GM21447 (cell line): ENCODE measurements around the gene ZNF689.
A peak's percentile ranks its signal among the peaks of the same experiment; 100 is the strongest.
"Not testable (repeated sequence)": the region's sequence is repeated elsewhere in the genome, so short reads cannot be mapped to it uniquely, and the experiment has no call there.

Source experiments
- ATAC-seq: cut with Tn5 transposase; IDR thresholded peaks from one replicate; pipeline ENCODE4 v1.9.1; 2021; ENCODE audit not compliant: unreplicated experiment

ZNF689 gene

GRCh38 chr16:30637139-30637538 lies 26.9 kb upstream of the ZNF689 start:
- not testable (repeated sequence) for ATAC-seq

- ATAC-seq, result no peak
These were observed 26.4 kb upstream of the ZNF689 start for GRCh38 chr16:30636599-30636998.

- ATAC-seq, result no peak
These were observed 23.3 kb upstream of the ZNF689 start for GRCh38 chr16:30633526-30633925.

- ATAC-seq, result not testable (repeated sequence)
These were observed 22.3 kb upstream of the ZNF689 start for GRCh38 chr16:30632454-30632853.

GRCh38 chr16:30628628-30629540 lies 18.7 kb upstream of the ZNF689 start:
- ATAC-seq, result no peak

- no peak for ATAC-seq
These were observed 16.0 kb upstream of the ZNF689 start for GRCh38 chr16:30626236-30626635.

- ATAC-seq, result no peak
These were observed 13.5 kb upstream of the ZNF689 start for GRCh38 chr16:30623536-30624283.

- no peak for ATAC-seq
These were observed 12.4 kb upstream of the ZNF689 start for GRCh38 chr16:30622455-30623032.

GRCh38 chr16:30621765-30622164 lies 11.6 kb upstream of the ZNF689 start:
- ATAC-seq, result no peak

GRCh38 chr16:30620169-30620568 lies 10.0 kb upstream of the ZNF689 start:
- no peak for ATAC-seq

GRCh38 chr16:30619638-30620037 lies 9.4 kb upstream of the ZNF689 start:
- no peak for ATAC-seq

GRCh38 chr16:30619202-30619601 lies 9.0 kb upstream of the ZNF689 start:
- no peak for ATAC-seq

- no peak for ATAC-seq
These were observed 5.3 kb upstream of the ZNF689 start for GRCh38 chr16:30615358-30616091.

- peak; percentile 30 for ATAC-seq
These were observed 925 bp downstream of the ZNF689 start for GRCh38 chr16:30609002-30609925.

GRCh38 chr16:30606004-30606403 lies 4.2 kb downstream of the ZNF689 start:
- ATAC-seq, result no peak

GRCh38 chr16:30605158-30605557 lies 5.0 kb downstream of the ZNF689 start:
- no peak for ATAC-seq

GRCh38 chr16:30604316-30604947 lies 5.8 kb downstream of the ZNF689 start:
- no peak for ATAC-seq

- no peak for ATAC-seq
These were observed 6.3 kb downstream of the ZNF689 start for GRCh38 chr16:30603945-30604315.

- ATAC-seq, result no peak
These were observed 7.4 kb downstream of the ZNF689 start for GRCh38 chr16:30602616-30603277.
